ENCODE results near the gene TWNK.

Gene TWNK

DNA sequence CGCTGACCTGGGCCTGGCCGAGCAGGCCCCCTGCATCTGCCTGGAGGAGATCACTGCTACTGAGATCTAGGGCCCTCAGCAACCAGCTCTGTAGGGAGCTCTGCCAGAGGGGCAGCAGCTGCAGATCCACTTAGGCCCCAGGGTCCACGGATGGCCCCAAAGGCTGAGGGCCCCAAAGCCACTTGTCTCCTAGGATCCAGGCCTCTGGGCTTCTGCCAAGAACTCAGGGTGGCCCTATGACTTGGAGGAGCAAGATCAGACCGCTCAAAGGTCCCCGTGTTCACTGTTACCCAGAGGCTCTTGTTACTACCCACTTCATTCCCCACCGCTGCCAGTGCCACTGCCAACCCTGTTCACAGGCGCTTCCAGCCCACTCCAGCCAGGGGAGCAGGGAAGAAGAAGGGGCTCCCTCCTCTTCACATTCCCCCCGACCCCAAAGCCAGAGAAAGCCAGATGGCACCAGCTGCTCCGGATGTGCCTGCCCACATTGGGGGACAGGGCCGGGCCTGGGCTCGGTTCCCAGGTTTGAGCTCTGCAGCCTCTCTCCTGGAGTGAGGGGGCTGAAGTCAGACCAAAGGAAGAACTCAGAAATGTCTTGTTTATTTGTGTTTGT is 19.9 kb downstream of the TWNK start:
- H3K4me3 ChIP-seq (ENCODE audit: low read depth, low read length) = no peak overlapping the region
- no peak for DNase-seq (ENCODE audit: low read depth)

- no peak overlapping the region for H3K4me3 ChIP-seq (ENCODE audit: low read depth, low read length)
- no peak for DNase-seq (ENCODE audit: low read depth)
Measured at GRCh38 chr10:101007915-101008822, 20.8 kb downstream of the TWNK start.

DNA sequence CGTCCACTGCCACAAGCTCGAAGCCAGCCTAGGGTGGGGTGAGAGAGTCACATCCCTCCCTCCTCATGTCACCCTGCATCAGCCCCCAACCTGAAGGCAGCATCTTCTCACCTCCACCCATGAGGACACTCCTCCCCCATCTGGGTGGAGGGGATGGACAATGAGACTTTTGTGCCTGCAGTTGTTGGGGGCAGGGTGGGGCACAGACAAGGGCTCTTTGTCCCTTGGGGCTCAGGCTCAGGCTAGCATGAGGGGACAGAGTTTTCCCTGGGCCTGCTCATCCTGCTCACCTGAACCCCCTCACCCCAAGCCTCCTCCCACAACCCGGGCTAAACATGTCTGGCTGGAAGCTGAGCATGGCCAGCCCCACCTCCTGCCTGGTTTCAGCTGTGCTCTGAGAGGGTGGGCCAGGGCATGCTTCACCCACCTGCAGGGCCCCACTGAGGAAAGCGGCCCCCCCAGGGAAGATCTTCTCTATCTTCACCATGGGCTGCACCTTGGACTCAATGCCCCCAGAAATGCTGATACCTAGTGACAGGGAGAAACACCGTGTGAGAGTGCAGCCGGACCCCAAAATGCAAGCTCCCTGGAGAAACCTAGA is 21.6 kb downstream of the TWNK start:
- no peak for DNase-seq (ENCODE audit: low read depth)
- no peak overlapping the region for H3K4me3 ChIP-seq (ENCODE audit: low read depth, low read length)

DNA sequence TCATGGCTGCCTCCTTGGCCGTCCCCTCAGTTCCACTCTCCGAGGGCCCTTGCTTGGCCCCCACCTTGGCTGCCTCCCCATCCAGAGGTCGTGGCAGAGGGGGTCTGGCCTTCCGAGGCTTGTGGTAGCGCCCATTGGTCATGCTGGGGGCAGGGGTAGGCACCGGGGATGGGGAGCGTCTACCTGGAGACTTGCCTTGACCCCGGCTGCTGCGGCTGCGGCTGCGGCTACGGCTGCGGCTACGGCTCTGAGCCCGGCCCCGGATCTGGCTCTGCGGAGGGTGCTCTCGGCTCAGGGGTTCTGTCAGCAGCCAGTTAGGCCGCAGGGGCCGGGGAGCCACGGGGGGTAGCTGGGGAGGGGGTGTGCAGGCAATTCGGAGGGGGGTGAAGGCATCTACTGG is 23.0 kb downstream of the TWNK start:
- H3K4me3 ChIP-seq (ENCODE audit: low read depth, low read length) = no peak overlapping the region
- no peak for DNase-seq (ENCODE audit: low read depth)

DNA sequence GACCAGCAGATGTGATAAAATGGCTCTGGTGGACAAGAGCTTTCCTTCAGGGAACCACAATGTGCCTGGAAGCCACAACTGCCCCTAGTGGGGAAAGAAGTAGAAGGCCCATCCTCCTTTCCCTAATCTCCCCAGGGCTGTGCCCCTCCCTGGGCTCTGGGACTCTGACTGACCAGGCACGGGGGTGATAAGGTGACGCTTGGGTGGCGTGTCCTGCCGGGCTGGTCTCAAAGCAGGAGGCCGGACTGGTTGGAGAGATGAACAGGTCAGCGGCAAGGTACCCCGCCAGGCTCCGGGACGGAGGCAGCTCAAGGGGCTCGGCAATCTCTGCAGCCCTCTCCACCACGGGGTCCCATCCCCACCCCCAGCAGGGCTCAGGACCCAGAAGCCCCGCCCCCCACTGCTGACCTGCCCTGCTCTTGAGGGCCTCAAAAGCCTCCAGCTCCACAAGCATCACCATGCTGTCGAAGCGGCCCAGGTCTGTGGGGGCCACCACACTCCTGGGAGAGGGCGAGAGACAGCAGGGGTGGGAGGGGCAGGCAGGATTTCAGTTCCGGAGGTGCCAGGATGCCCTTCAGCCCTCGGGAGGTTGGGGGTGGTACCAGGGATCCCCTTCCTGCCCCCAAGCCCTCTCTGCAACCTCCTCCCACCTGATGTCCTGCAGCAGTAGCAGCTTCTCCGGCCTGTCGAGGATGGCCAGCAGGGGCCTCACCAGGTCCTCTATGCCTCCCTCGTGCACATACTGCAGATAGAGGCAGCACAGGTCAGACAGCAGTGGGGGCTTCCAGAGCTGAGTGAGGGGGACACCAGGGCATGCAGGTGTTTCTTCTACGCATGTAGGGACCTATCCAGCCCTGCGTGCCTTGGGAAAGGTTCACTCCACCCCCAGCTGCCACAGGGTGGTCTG is 24.4 kb downstream of the TWNK start:
- DNase-seq (ENCODE audit: low read depth) = no peak
- no peak overlapping the region for H3K4me3 ChIP-seq (ENCODE audit: low read depth, low read length)

GRCh38 chr10:101012525-101013364 is 25.4 kb downstream of the TWNK start:
- H3K4me3 ChIP-seq (ENCODE audit: low read depth, low read length) = no peak overlapping the region
- DNase-seq (ENCODE audit: low read depth) = no peak

GRCh38 chr10:101013365-101013825 is 26.1 kb downstream of the TWNK start:
- no peak for DNase-seq (ENCODE audit: low read depth)
- H3K4me3 ChIP-seq (ENCODE audit: low read depth, low read length) = no peak overlapping the region

DNA sequence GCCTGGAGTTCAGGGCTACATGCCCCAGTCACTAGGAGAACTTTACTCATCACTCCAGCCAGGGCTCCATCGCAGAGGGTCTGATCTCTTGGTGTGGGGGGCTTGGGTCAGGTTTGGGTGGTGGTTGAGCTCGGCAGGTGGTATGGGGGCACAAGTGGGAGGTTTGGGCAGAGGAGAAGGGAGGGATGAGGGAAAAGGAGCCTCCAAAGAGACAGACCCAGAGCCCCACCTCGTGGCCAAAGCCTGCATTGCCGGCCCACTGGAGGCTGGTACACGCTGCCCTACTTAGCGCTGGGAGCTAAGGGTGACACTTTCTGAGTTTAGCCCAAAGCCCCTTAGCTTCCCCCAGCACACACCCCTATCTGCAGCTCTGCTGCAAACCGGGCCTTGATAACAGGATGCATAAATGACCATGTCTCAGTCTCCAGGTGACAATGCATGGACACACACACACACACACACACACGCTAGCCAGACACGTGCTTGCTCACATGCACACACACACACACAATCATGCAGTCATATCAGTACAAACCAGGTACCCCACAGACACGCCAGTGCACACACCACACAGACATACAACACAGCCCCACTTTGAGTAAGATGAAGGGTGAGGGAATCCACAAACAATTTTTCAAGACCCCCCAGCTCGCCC is 27.0 kb downstream of the TWNK start:
- no peak overlapping the region for H3K4me3 ChIP-seq (ENCODE audit: low read depth, low read length)
- DNase-seq (ENCODE audit: low read depth) = no peak

DNA sequence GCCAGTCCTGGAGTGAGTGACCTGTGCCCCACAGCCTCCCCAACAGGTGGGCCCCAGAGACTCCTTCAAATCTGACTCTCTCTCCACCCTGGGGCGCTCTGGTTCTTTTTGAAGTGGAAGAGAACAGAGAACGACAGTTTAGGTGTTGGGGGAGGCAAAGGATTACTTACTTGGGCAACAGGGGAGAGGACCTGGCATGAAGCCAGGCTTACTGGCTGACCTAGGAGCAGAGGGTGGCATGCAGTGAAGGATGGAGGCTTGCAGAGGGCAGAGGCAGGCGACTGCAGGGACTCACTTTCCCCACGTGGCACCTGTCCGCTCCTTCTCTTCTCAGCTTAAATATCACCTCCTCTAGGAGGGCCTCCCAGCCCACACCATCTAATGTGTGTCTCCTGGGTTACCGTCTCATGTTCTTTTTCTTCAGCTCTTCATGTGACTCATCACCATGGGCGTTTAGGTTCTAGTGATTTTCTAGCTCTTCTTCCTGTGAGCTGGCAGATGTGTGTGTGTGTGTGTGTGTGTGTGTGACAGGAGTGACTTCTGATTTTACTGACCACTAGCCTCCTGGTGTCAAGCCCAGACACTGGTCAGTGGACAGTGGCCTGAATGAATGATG is 27.7 kb downstream of the TWNK start:
- H3K4me3 ChIP-seq (ENCODE audit: low read depth, low read length) = no peak overlapping the region
- peak; percentile 93 for DNase-seq (ENCODE audit: low read depth)

DNA sequence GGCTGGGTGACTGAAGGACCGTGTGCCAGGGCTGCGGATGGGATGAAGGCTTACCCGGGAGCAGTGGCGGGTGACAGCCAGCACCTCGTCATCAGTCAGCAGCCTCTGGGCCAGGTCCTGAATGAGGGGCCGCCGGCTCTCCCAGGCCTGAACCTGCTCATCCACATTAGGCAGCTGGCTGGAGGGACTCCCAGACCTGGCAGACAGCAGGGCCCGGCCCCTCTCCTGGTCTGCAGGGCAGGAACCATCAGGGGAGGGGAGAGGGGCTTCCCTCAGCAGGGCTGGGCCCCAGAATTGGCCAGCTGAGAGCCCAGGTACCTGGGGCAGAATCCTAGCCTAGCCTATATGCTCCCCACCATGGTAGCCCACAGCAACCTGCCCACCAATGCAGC is 28.2 kb downstream of the TWNK start:
- DNase-seq (ENCODE audit: low read depth) = no peak
- no peak overlapping the region for H3K4me3 ChIP-seq (ENCODE audit: low read depth, low read length)

GRCh38 chr10:101016814-101017213 is 29.5 kb downstream of the TWNK start:
- no peak for DNase-seq (ENCODE audit: low read depth)
- H3K4me3 ChIP-seq (ENCODE audit: low read depth, low read length) = no peak overlapping the region

DNA sequence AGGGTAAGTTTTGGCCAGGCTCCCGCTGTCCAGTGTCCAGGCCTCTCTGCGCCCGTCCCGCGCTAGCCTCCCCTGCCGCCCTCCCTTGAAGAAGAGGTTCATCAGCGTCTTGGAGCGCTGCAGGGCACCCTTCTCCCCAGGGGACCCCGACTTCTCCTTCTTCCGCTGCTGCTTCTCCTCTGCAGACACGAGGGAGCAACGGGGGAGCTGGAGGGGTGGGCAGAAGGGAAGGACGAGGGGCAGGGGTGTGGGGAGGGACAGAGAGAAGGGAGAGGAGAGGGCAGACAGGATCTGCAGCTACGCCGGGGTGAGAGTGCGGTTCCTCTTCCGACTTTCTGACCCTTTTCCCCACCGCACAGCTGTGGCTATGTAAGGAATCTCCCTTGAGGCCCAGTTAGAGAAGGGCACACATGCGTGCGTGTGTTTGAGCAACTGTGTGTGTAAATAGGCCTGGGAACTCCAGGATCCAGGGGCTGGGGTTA is 30.8 kb downstream of the TWNK start:
- H3K4me3 ChIP-seq (ENCODE audit: low read depth, low read length) = no peak overlapping the region
- no peak for DNase-seq (ENCODE audit: low read depth)

DNA sequence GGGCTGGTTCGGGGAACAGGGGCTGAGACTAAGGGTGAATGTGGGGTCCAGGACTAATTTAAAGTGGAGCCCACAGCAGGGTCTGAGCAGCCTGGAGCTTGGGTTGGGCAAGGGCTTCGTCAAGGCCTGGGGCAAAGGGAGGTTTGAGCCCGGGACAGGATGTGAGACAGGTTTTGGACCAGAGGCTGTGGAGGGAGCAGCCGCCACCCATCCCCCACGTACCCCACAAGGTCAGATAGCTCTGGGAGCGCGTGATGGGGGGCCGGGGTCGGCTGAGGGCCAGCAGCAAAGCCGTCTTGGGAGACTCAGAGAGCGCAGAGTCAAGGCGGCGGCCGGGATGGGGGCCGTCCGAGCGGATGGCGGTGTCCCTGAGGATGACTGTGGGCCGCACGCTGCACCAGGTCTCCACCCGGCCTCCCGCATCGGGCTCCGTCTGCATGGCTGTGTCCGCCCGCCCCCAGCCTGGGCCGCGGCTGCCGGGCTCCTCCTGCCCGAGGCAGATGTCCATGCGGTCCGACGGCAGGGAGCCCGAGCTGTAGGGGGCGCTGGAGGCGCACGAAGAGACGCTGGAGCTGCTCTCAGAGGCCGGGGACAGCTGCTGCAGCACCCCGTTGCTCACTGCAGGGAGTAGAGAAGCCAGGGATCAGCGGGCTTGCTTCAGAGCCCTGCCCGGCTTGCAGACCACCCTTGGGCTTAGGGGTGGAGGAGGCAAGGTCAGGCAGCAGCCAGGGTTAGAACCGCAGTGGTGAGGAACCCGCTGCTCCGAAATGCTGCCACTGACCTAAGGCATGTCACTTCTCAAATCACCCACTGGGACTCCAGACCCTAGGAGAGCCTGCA is 31.5 kb downstream of the TWNK start:
- H3K4me3 ChIP-seq (ENCODE audit: low read depth, low read length) = no peak overlapping the region
- no peak for DNase-seq (ENCODE audit: low read depth)

DNA sequence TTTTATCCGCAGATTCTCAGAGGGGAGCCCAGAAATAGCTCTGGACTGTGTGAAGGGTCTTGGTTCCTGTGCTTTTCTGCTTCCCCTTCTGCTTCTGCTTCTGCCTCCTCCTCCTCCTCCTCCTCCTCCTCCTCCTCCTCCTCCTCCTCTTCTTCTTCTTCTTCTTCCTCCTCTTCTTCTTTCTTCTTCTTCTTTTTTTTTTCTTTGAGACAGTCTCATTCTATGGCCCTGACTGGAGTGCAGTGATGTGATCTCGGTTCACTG is 32.0 kb downstream of the TWNK start:
- no peak overlapping the region for H3K4me3 ChIP-seq (ENCODE audit: low read depth, low read length)

GRCh38 chr10:101020427-101021075 is 33.2 kb downstream of the TWNK start:
- no peak for DNase-seq (ENCODE audit: low read depth)
- H3K4me3 ChIP-seq (ENCODE audit: low read depth, low read length) = no peak overlapping the region

More for the DNA sequence above, 32.0 kb downstream of the TWNK start:
- DNase-seq (ENCODE audit: low read depth) = no peak

- no peak overlapping the region for H3K4me3 ChIP-seq (ENCODE audit: low read depth, low read length)
- DNase-seq (ENCODE audit: low read depth) = no peak
Measured at GRCh38 chr10:101021239-101021638, 33.9 kb downstream of the TWNK start.
